H1 (cell line): Measurements from ENCODE around the gene LUC7L3. TPM values are rescaled to one million over a fixed set of nuclear protein-coding genes. Genes with fewer than 3 reads are reported as not detected.

Experiments
- CTCF ChIA-PET: fragments of 300-600 bp; sonication (Branson Sonifier 250); formaldehyde crosslinking; loops from one replicate; lab custom pipeline; 2021; ENCODE audit not compliant: partially characterized antibody; lab: Charles Lee
- POLR2A ChIA-PET: fragments of 300-600 bp; sonication (Branson Sonifier 250); formaldehyde crosslinking; loops from one replicate; lab custom pipeline; 2021; ENCODE audit warnings: inconsistent platforms; ENCODE audit not compliant: partially characterized antibody; lab: Charles Lee
- DNase-seq, 2 experiments: peaks; one replicate each; pipeline versions ENCODE4 v3.0.0 to v3.0.0-alpha.2; 2010 to 2022; ENCODE audit warnings: low spot score in 2 of 2, low read depth in 1 of 2, mixed read lengths in 1 of 2
- FAIRE-seq: peaks from 2 replicates; lab custom pipeline; 2011; peaks lifted over from hg19 to GRCh38; lab: Jason Lieb, UNC
- H2AFZ ChIP-seq: 2 replicates; pipeline ENCODE4 v1.8.1; 2012; ENCODE audit warnings: low read length, inconsistent platforms
- H2AK5ac ChIP-seq: 2 replicates; pipeline ENCODE4 v1.6.1; 2013; ENCODE audit warnings: low read depth, low read length
- H2BK120ac ChIP-seq: replicated peaks from 2 replicates; pipeline ENCODE3; 2013; ENCODE audit warnings: low read depth, low read length, inconsistent platforms
- H2BK12ac ChIP-seq: 2 replicates; pipeline ENCODE4 v1.6.1; 2013; ENCODE audit warnings: low read depth, low read length
- H2BK15ac ChIP-seq: 2 replicates; pipeline ENCODE4 v1.6.1; 2013; ENCODE audit warnings: low read length
- H2BK20ac ChIP-seq: 2 replicates; pipeline ENCODE4 v1.6.1; 2013; ENCODE audit warnings: low read length
- H2BK5ac ChIP-seq: 2 replicates; pipeline ENCODE4 v1.6.1; 2013; ENCODE audit warnings: low read depth, low read length
- H3K14ac ChIP-seq: 2 replicates; pipeline ENCODE4 v1.6.1; 2013; ENCODE audit warnings: inconsistent platforms; ENCODE audit not compliant: insufficient read length
- H3K18ac ChIP-seq: 2 replicates; pipeline ENCODE4 v1.6.1; 2013; ENCODE audit warnings: low read length; ENCODE audit errors: extremely low read depth
- H3K23ac ChIP-seq: 2 replicates; pipeline ENCODE4 v1.6.1; 2013; ENCODE audit warnings: inconsistent platforms; ENCODE audit not compliant: insufficient read length
- H3K23me2 ChIP-seq: 2 replicates; pipeline ENCODE4 v1.6.1; 2013; ENCODE audit warnings: low read depth, low read length
- H3K27ac ChIP-seq: 2 replicates; pipeline ENCODE4 v1.6.1; 2011; ENCODE audit warnings: low read depth, low read length, inconsistent platforms
- H3K27me3 ChIP-seq, 4 experiments: replicated peaks in 1 of 4; 1 replicate in 1 of 4; 2 replicates in 3 of 4; pipeline versions ENCODE4 v1.6.1 to v1.8.1; 2011 to 2013; ENCODE audit warnings: low read length in 3 of 4, mild to moderate bottlenecking in 3 of 4, inconsistent platforms in 2 of 4, mixed read lengths in 2 of 4, moderate library complexity in 1 of 4; ENCODE audit not compliant: control insufficient read depth in 3 of 4, insufficient read depth in 3 of 4; ENCODE audit errors: extremely low read depth in 1 of 4
- H3K36me3 ChIP-seq, 4 experiments: 2 replicates each; pipeline versions ENCODE4 v1.6.1 to v1.8.1; 2011 to 2013; ENCODE audit warnings: mild to moderate bottlenecking in 4 of 4, low read length in 3 of 4, moderate library complexity in 2 of 4, control low read depth in 1 of 4, inconsistent platforms in 1 of 4; ENCODE audit not compliant: insufficient read depth in 4 of 4, control insufficient read depth in 2 of 4
- H3K4ac ChIP-seq: replicated peaks from 2 replicates; pipeline ENCODE3; 2013; ENCODE audit warnings: low read length, low read depth, mixed read lengths, inconsistent platforms; ENCODE audit not compliant: insufficient read length
- H3K4me1 ChIP-seq, 4 experiments: replicated peaks in 1 of 4; 1 replicate in 1 of 4; 2 replicates in 3 of 4; pipeline versions ENCODE4 v1.6.1 to v1.8.1; 2011 to 2013; ENCODE audit warnings: low read length in 3 of 4, inconsistent platforms in 2 of 4, mixed read lengths in 1 of 4; ENCODE audit not compliant: insufficient read depth in 4 of 4, control insufficient read depth in 3 of 4
- H3K4me2 ChIP-seq, 2 experiments: 2 replicates each; pipeline versions ENCODE4 v1.6.1 to v1.8.1; 2011 to 2013; ENCODE audit warnings: low read depth in 2 of 2, low read length in 2 of 2, control low read depth in 1 of 2, inconsistent platforms in 1 of 2, mild to moderate bottlenecking in 1 of 2; ENCODE audit not compliant: insufficient read depth in 1 of 2
- H3K4me3 ChIP-seq, 4 experiments: fragments of 200-600, 300-600 bp in 1 of 4; sonication (generic), shearing (Covaris generic), sonication (Bioruptor Twin) in 1 of 4; 2 replicates each; pipeline versions ENCODE4 v1.5.1 to v1.8.1; 2011 to 2016; ENCODE audit warnings: low read length in 4 of 4, low read depth in 3 of 4, control low read depth in 2 of 4, inconsistent platforms in 2 of 4, mild to moderate bottlenecking in 2 of 4, mixed read lengths in 1 of 4, moderate library complexity in 1 of 4; ENCODE audit not compliant: insufficient read depth in 2 of 4; ENCODE audit errors: extremely low read depth in 1 of 4
- H3K56ac ChIP-seq: replicated peaks from 2 replicates; pipeline ENCODE3; 2013; ENCODE audit warnings: low read depth, mild to moderate bottlenecking, mixed read lengths, low read length, inconsistent platforms; ENCODE audit not compliant: insufficient read length
- H3K79me1 ChIP-seq: 2 replicates; pipeline ENCODE4 v1.6.1; 2013; ENCODE audit warnings: low read depth, low read length, control low read depth
- H3K79me2 ChIP-seq, 2 experiments: 2 replicates each; pipeline versions ENCODE4 v1.6.1 to v1.8.1; 2012 to 2013; ENCODE audit warnings: low read length in 2 of 2, mild to moderate bottlenecking in 2 of 2, inconsistent platforms in 1 of 2; ENCODE audit not compliant: insufficient read depth in 2 of 2, control insufficient read depth in 1 of 2
- H3K9ac ChIP-seq, 4 experiments: replicated peaks in 1 of 4; 1 replicate in 1 of 4; 2 replicates in 3 of 4; pipeline versions ENCODE4 v1.6.1 to v1.8.1; 2011 to 2013; ENCODE audit warnings: low read depth in 3 of 4, low read length in 3 of 4, control low read depth in 2 of 4, mild to moderate bottlenecking in 2 of 4, moderate library complexity in 2 of 4, inconsistent platforms in 1 of 4; ENCODE audit errors: extremely low read depth in 1 of 4
- H3K9me3 ChIP-seq, 2 experiments: 2 replicates each; pipeline versions ENCODE4 v1.6.1 to v1.8.1; 2012 to 2013; ENCODE audit warnings: mild to moderate bottlenecking in 2 of 2, moderate library complexity in 2 of 2, control low read depth in 1 of 2, inconsistent platforms in 1 of 2, low read depth in 1 of 2, low read length in 1 of 2, mixed read lengths in 1 of 2; ENCODE audit not compliant: insufficient read depth in 2 of 2
- H4K20me1 ChIP-seq, 2 experiments: replicated peaks in 1 of 2; 2 replicates each; pipeline versions ENCODE3 to v1.8.1; 2011 to 2013; ENCODE audit warnings: inconsistent platforms in 2 of 2, low read length in 2 of 2, mild to moderate bottlenecking in 1 of 2; ENCODE audit not compliant: insufficient read depth in 2 of 2, control insufficient read depth in 1 of 2
- H4K5ac ChIP-seq: 2 replicates; pipeline ENCODE4 v1.6.1; 2013; ENCODE audit warnings: low read length, low read depth, mixed read lengths, inconsistent platforms; ENCODE audit not compliant: insufficient read length
- H4K8ac ChIP-seq: 2 replicates; pipeline ENCODE4 v1.8.0; 2013; ENCODE audit warnings: mild to moderate bottlenecking, moderate library complexity, low read length, inconsistent platforms; ENCODE audit not compliant: insufficient read depth; ENCODE audit errors: extremely low read depth
- H4K91ac ChIP-seq: replicated peaks from 2 replicates; pipeline ENCODE3; 2013; ENCODE audit warnings: low read length, mixed read lengths, inconsistent platforms; ENCODE audit not compliant: insufficient read length
- E2F6 ChIP-seq: IDR thresholded peaks from 2 replicates; pipeline ENCODE4 v1.6.1; 2012; ENCODE audit warnings: inconsistent platforms
- KDM5A ChIP-seq: fragments of 200-600 bp; IDR thresholded peaks from 2 replicates; pipeline ENCODE4 v1.7.1; 2012; ENCODE audit warnings: mild to moderate bottlenecking, low read length, inconsistent platforms, mixed read lengths
- MAFK ChIP-seq: IDR thresholded peaks from 2 replicates; pipeline ENCODE4 v1.6.1; 2012; ENCODE audit warnings: low read depth, mild to moderate bottlenecking, improper control_type of control experiment, low read length
- NANOG ChIP-seq: IDR thresholded peaks from 2 replicates; pipeline ENCODE4 v1.6.1; 2011; ENCODE audit warnings: low read length, low read depth, mild to moderate bottlenecking, inconsistent platforms; ENCODE audit not compliant: insufficient read depth, poor library complexity, severe bottlenecking
- POLR2A ChIP-seq, 2 experiments: IDR thresholded peaks; 1 replicate in 1 of 2; 2 replicates in 1 of 2; pipeline ENCODE4 v1.6.1; 2011; ENCODE audit warnings: low read depth in 2 of 2, low read length in 2 of 2, mild to moderate bottlenecking in 2 of 2; ENCODE audit errors: control extremely low read depth in 1 of 2
- POU5F1 ChIP-seq: IDR thresholded peaks from 2 replicates; pipeline ENCODE4 v1.6.1; 2011; ENCODE audit warnings: low read depth, mild to moderate bottlenecking, low read length, moderate library complexity
- RBBP5 ChIP-seq: IDR thresholded peaks from 2 replicates; pipeline ENCODE4 v1.7.1; 2012; ENCODE audit warnings: low read depth, mild to moderate bottlenecking, inconsistent platforms, low read length, moderate library complexity, borderline replicate concordance
- SUZ12 ChIP-seq: fragments of 200-600 bp; sonication (generic); IDR thresholded peaks from 2 replicates; pipeline ENCODE4 v1.6.1; 2012; ENCODE audit warnings: mild to moderate bottlenecking, inconsistent platforms, low read length, moderate library complexity, mixed read lengths
- TAF1 ChIP-seq: IDR thresholded peaks from 2 replicates; pipeline ENCODE4 v1.6.1; 2011; ENCODE audit warnings: mild to moderate bottlenecking, low read depth, low read length
- TCF12 ChIP-seq: IDR thresholded peaks from 2 replicates; pipeline ENCODE4 v1.6.1; 2011; ENCODE audit warnings: low read depth, mild to moderate bottlenecking, low read length
- WGBS, 2 experiments: shearing (Covaris generic) in 1 of 2; methylation state at CpG; one replicate each; pipeline versions ENCODE4 v1.1.6 to v1.1.7; 2013 to 2015; ENCODE audit warnings: low lambda C conversion rate in 2 of 2, mixed read lengths in 2 of 2, inconsistent platforms in 1 of 2, low coverage in 1 of 2, missing lambda C conversion rate in 1 of 2; ENCODE audit not compliant: insufficient replicate concordance in 2 of 2, insufficient coverage in 1 of 2, insufficient read length in 1 of 2; ENCODE audit errors: extremely low coverage in 1 of 2, missing lambda C conversion rate in 1 of 2; 5-methylcytosine and 5-hydroxymethylcytosine counted together
- polyA plus RNA-seq, 7 experiments: library from polyadenylated mRNA; depleted of rRNA in 3 of 7; stranded (reverse) in 5 of 7; unstranded in 2 of 7; fragments of >200 nt in 5 of 7; fragments of 200-250 nt in 2 of 7; gene quantifications; 1 replicate in 5 of 7; 2 replicates in 1 of 7; 4 replicates in 1 of 7; pipeline versions ENCODE4 v1.2.1 to v1.2.3, GENCODE V29; 2011 to 2013; ENCODE audit warnings: missing spikeins in 2 of 7, mixed read lengths in 2 of 7
- total RNA-seq: library from RNA; stranded (reverse); fragmentation: NEBNext Ultra II Directional; extraction: Animal tissue kit (Norgen Biotek cat#: 25700); gene quantifications from 2 replicates; pipeline ENCODE4 v1.2.1, GENCODE V29; 2021

The LUC7L3 gene
- total and polyA plus RNA-seq, 2 of the 8 experiments (the other 6 are each of a cell fraction or from before 2014, with no cell fraction given) = 102 to 126 TPM

GRCh38 chr17:50693036-50693682 lies 26.2 kb upstream of the LUC7L3 start:
- no peak for FAIRE-seq
- CTCF ChIA-PET = interaction anchor here (0.8 to 20.2 kb wide), 8 partner anchors 11 to 211 kb away, joined by 3 to 391 read pairs (median 5); partner anchors contain the start of gene SPATA20
- no peak for DNase-seq
- H3K56ac ChIP-seq = no peak overlapping the region
- H3K27ac ChIP-seq = no peak overlapping the region
- no peaks in the 10 kb centered on the region for H3K27me3 ChIP-seq
- H4K20me1 ChIP-seq = no peaks in the 10 kb centered on the region
- peaks cover 1 to 16% (median 8%) of the 10 kb centered on the region in 4 experiments; a peak in 6 of 7 replicates for H3K4me1 ChIP-seq
- H2BK12ac ChIP-seq = no peak overlapping the region
- no peak overlapping the region for H3K4ac ChIP-seq
- H4K5ac ChIP-seq = no peak overlapping the region
- no peak overlapping the region for H2BK20ac ChIP-seq
- no peak overlapping the region for H2BK15ac ChIP-seq
- no peak overlapping the region for H3K23ac ChIP-seq
- peaks cover 17 to 43% (median 34%) of the 10 kb centered on the region in 4 experiments for H3K36me3 ChIP-seq
- H2AK5ac ChIP-seq = no peak overlapping the region
- H2BK120ac ChIP-seq = no peak overlapping the region
- H3K79me1 ChIP-seq = no peaks in the 10 kb centered on the region
- no peaks in the 10 kb centered on the region for H3K23me2 ChIP-seq
- no peak overlapping the region for H3K4me3 ChIP-seq
- H4K8ac ChIP-seq = no peak overlapping the region
- TF ChIP-seq SUZ12 = no peak
- no peak for TF ChIP-seq KDM5A
- no peak for TF ChIP-seq MAFK
- TF ChIP-seq TCF12 = no peak
- TF ChIP-seq POLR2A (IDR thresholded peaks at IDR 0.05; ENCODE audit: control extremely low read depth in 1 of 2, low read depth in 2 of 2, low read length in 2 of 2) = no peak
- no peak for TF ChIP-seq NANOG
- no peak for TF ChIP-seq E2F6
- no peak for TF ChIP-seq RBBP5
- no peak for TF ChIP-seq TAF1
- no peak for TF ChIP-seq POU5F1
- H3K14ac ChIP-seq = no peak overlapping the region
- H4K91ac ChIP-seq = no peak overlapping the region
- no peak overlapping the region for H2BK5ac ChIP-seq
- WGBS, 2 experiments = 88% methylated on average over 5 of the region's 5 CpGs; no CpG with 5 or more reads in 1 of the 2 experiments
- no peak overlapping the region for H3K18ac ChIP-seq
- POLR2A ChIA-PET = interaction anchor here (1.9 to 2.2 kb wide), 2 partner anchors 21 to 26 kb away, joined by 4 to 5 read pairs; partner anchors contain the start of gene LUC7L3
- H3K9me3 ChIP-seq = no peaks in the 10 kb centered on the region
- no peaks in the 10 kb centered on the region for H3K79me2 ChIP-seq
- no peak overlapping the region for H3K9ac ChIP-seq
- no peak overlapping the region for H2AFZ ChIP-seq
- no peak overlapping the region for H3K4me2 ChIP-seq
